GDM1 (cell line): ENCODE measurements around the gene NPHP4.

Source experiments
- DNase-seq: peaks from one replicate; lab custom pipeline; 2025; lab: John Stamatoyannopoulos, UW

Gene NPHP4

DNA sequence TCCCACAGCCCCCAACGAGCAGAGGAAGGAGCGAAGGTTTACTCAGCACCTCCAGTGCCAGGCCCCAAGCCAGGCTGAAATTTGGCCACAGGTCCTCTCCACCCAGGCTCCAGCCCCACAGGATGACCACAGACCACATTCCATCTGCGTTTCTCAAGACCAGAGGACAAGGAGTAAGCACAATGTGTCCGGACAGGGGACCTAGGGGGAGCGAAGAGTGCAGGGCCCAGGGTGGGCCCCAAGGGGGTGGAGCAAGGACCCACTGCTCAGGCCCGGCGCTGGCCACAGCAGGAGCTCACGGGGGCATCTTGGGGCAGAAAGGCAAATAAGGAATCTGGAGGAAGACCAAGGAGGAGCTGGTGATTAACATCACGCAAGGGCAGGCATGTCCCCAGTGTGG is 100.5 kb downstream of the NPHP4 start:
- DNase-seq: no peak

DNA sequence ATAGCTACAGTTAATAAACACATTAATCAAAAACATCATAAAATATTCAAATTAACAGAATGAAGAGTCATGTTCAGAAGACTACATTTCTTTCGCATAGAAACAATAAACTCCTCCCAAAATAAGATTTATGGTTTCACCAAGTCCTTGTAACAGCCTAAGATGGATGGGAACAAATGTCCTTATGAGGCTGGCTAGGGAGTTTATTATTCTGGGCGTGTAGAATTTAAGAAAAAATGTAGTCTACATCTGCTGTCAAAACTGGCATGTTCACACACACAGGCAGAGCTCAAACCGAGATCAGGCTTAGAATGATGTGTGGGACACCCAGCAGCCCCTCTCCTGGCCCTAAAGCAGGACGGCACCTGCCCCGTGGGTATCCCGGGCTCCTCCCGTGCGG is 101.1 kb downstream of the NPHP4 start:
- no peak for DNase-seq

DNA sequence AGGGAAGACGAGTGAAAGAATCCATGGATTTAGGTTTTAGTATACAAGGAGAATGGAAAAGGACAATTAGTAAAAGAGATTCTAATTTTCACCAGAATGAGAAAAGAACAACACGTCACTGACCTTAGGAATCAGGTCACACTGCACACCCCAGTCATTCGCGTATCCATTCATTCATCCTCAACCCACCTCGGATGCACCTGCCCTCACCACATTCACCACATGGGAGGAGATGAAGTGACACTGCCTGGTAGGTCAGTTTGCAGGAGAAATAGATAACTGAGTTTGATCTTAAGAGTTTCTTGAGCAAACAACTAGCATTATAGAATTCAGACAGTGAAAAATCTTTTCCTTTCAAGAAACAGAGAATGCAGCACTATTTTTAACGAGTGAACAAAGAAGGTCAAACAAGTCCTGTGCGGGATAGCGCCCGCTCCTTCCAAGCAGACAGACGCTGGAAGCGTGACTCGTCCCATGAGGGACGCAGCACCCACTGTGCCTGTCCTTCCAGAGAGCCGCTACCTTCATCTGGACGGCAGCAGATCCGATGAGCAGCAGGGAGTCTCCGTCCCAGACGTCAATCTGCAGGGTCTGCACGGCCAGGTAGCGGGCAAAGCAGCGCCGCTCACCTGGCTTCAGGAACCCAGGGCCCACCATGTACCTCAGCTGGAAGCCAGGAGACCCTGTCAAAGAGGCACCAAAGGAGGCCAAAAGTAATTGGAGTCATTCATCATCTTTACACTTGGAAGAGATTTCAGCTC is 101.7 kb downstream of the NPHP4 start:
- DNase-seq: no peak

DNA sequence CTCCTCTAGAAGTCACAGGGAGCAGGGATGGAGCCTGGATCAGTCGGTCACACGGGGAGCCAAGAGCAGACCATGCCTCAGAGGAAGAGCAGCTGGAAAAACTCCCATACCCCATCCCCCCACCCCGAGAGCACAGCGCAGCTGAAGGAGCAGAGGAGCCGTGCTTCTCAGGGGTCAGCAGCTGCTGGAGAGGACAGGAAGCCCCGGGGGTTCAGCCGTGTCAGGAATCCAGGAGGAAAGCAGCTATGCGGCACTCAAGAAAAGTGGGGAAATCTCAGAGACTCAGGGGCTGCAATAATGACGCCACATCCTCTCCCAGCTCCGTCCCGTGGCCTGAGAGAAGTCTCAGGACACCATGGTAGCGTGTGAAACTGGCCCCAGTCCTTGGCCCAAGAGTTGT is 102.3 kb downstream of the NPHP4 start:
- DNase-seq: no peak

- no peak for DNase-seq
Observed at GRCh38 chr1:5889462-5889861, 102.8 kb downstream of the NPHP4 start.

DNA sequence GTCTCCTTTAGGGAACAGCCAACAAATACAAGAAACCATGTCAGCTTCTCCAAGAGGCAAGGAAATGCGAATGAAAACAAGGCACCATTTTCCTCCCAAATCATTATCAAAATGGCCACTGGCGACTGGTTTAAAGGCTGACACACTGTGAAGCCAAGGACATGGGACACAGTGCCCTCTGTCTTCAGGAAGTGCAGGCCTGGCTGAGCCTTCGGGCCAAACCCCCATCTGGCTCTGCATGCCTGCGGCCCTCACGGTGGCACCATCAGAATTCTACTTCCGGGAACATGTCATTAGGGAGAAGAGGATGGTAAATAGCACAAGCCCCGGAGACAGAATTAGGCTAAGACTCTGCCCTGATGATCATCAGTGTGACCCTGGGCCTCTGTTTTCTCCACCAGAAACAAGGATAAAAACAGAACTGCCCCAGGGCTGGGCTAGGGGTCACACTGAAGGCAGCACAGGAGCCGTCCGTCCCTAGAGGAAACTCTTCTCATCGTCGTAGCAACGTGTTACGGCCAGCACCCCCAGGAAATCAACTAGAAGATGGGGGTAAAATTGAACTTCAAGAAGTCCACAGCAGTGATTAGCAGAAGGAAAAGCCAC is 103.5 kb downstream of the NPHP4 start:
- no peak for DNase-seq

- no peak for DNase-seq
Observed at GRCh38 chr1:5887971-5888361, 104.3 kb downstream of the NPHP4 start.

DNA sequence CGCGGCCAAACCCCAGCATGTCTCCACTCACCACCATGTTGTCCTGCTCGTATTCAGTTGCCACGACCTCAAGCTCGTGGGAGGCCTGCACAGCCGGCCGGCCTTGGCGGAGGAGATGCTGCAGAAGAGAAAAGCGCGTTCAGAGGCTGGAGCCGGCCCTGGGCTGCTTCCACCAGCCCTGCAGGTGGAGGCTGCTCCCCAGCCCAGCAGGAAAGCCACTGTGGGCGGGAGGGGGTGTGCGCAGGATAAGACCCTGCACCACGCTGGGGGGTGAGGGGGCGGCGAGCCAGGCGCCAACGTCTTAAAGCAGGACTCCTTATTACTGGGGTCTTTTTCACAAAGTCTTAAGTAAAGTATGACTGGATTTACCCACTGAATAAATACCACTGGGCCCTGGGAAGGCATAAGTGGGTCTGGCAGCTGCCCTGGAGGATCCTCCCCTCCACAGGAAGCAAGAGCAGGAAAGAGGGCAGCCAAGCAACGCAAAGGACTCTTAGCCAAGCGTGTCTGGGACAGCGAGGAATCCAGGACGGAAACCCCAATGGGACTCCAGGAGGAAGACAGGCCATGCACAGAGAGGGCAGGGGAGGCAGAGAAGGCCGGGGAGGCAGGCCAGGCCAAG is 104.8 kb downstream of the NPHP4 start:
- no peak for DNase-seq

- no peak for DNase-seq
Observed at GRCh38 chr1:5886541-5887348, 105.5 kb downstream of the NPHP4 start.

DNA sequence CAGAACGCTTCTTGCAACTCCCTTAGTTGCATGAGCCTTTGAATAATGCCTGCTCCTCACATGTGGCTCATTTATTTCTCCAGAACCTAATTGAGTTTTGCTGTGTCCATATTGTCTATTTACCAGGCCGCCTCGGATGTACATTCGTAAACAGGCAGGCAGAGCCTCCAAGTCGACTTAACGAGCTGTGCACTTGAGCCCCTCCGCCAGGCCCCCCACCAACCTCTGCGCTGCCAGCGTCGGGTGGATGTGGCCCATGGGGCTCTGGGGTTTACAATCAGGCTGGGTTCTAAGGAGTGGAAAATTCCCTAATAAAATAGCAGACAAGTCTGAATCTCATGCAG is 106.1 kb downstream of the NPHP4 start:
- DNase-seq: no peak

DNA sequence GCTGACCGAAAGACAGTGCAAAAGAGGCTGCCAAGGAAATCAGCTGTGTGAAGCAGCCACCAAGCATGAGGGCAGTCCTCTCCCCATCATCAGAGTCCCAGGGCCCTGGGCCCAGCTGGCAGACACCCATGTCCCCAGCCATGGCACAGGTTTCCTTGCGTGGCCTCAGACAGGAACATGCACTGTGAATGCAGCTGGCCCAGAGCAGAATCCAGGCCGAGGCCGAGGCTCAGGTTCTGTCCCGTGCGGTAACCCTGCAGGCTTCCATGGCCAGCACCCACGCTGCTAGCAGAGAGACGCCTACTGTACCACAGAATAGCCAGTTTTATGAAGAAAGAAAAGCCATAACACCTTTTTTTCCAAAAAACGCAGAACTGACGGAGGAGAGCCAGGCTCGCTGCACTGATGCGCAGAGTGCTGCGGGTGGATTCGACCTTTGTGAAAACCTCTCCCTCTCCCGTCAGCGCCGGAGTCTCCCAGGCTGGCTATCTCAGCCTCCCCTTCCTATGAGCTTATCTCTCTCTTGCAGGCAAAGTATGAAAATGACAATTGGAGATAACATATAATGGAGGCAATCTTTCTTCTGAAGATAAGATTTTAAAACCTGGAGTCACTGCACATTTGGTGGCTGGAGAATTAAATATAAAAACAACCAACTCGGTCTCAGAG is 106.6 kb downstream of the NPHP4 start:
- no peak for DNase-seq

DNA sequence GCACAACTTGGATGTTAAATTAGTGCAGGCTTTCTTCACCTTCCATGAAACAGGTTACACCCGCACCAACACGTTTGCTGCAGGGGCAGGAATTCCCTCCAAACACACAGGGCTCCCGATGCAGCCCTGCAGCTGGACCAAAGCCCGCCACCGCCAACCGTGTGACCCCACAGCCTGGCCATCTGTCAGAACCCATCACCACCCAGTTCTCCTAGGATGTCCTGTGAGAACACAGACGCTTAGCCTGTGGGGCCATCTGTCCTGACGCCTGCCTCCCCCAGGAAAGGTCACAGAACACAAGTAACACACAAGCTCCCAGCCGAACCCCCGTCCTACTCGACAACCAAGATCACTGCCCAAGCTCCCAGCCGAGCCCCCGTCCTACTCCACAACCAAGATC is 108.1 kb downstream of the NPHP4 start:
- DNase-seq: no peak

DNA sequence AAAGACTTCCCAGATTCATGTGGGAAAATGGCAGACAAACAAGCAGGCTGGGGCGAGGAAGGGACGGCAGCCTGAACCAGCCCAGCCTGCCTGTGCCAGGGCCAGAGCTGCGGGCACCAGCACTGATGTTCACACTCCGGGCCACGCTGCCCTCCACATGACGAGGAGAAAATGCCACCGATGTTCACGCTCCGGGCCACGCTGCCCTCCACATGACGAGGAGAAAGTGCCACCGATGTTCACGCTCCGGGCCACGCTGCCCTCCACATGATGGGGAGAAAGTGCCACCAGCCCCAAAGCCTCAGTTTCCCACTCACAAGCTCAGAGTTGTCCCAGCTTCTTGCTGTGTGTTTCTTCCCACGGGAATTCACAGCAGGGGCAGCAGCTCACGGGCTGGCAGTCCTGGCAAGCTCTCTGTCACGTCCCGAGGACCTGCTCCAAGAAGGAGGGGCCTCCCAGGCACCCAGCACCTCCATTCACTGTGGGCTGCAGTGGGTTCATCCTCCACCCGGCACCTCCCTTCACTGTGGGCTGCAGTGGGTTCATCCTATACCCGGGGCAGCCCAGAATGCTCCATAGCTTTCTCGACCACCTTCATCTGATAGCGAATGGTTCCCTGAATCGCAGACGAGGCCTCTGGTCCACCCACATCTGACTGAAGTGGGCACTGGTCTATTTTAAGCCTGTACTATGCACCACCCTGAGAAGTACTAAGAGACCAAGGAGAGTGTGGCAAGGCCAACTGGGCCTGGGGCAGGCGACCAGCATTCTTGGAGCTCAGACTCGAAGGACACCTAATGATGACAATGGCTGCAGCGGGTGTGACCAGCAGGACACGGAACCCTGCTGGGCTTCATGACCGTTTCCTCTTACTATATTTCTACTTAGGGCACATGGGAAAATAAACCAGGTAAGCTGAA is 108.8 kb downstream of the NPHP4 start:
- DNase-seq: no peak

DNA sequence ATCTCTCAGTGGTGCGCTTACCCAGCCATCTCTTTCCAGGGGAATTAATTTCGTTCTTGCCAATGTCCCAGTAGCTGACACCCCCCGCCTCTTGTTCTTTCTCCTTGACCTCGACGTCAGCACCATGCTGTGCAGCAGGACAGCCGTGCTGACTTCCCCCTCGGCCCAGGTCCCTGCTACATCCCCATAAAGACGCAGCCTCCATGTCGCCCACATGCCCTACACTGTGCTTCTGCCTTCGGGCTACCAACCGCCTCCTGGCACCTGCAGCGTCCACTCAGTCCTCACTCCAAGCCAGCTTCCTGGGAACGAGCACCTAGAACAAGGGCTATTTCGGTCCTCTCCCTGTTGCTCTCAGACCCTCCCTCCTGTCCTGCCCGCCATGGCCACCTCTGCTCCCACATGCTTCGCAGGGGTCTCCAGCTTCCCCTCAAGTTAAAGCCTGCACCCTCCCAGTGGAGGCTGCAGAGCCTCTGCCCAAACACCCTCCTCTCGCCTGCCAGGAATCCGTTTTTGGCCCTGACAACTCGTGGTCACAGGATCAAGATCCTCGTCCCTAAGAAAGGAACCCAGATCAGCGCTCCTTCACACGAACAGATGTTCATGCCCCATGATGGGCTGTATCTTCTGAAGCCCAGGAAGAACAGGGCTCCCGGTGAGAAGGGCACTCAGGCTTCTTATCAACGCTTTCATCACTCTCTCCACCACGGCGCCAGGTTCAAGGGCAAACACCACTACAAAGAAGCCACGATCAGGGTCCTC is 109.7 kb downstream of the NPHP4 start:
- no peak for DNase-seq

DNA sequence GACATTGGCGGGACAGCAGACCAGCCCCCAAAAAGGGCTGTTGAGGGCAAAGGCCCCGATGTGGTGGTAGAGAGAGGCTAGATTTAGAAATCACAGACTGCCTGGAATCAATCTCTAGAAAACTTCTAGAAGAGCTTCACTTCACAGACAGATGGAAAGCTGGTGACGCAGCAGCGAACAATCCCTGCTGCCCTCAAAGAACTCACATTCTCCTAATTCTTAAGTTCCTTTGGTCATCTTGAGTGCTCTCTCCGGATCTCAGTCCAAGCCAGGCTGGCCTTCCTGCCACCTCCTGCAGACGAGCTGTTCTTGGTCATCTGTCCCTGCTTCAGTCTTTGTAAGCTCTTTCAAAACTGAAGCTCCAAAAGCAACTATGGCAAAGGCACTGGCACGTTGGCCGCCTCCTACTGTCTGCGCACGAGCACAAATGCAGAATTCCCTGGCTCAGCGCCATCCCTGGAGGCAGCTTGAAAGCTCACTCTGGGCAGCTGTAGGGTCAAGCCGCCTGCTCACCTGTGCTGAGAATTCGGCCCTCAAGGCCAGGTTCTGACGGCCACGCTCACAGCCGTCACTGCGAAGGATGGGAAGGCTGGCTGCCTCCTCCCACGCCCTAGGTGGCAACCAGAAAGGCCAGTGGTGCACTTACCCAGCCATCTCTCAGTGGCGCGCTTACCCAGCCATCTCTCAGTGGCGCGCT is 110.6 kb downstream of the NPHP4 start:
- DNase-seq: no peak

- DNase-seq: no peak
Observed at GRCh38 chr1:5880630-5881405, 111.4 kb downstream of the NPHP4 start.

DNA sequence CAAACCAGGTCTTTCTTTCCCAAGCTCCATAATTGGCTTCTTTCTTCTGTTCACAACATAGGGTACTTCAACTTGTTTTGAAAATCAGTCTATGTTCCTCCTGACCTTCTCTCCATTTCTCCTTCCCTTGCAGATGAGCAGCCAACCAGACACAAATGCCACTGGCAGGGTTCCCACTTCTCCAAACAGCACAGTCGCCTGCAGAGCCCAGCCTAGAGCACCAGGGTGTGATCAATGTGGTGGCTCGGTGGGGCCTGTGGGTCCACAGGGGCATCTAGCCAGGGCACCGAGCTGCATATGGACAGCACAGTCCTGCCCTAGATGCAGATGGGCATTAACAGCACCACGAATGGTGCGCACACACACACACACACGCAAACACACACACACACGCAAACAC is 112.8 kb downstream of the NPHP4 start:
- DNase-seq: no peak

GRCh38 chr1:5878971-5879370 is 113.3 kb downstream of the NPHP4 start:
- no peak for DNase-seq
